K562 (cell line): ENCODE data around the gene ARHGAP9. TPM values are rescaled to one million over a fixed set of nuclear protein-coding genes. Genes with fewer than 3 reads are reported as not detected.
A peak's percentile ranks its signal among the peaks of the same experiment; 100 is the strongest.

Experiments
- CXXC5 ChIP-seq: fragments of 250-450 bp; sonication (Bioruptor Pico); IDR thresholded peaks from 2 replicates; pipeline ENCODE4 v1.8.0; 2022; ENCODE audit warnings: inconsistent platforms, mild to moderate bottlenecking, moderate library complexity
- ETV5 ChIP-seq: sonication (generic); formaldehyde crosslinking; IDR thresholded peaks from 2 replicates; pipeline ENCODE4 v1.4.0; 2020; ENCODE audit warnings: low read depth, mild to moderate bottlenecking, missing genetic modification reagents
- JUNB ChIP-seq: fragments of 450-650 bp; formaldehyde crosslinking; conservative IDR thresholded peaks from 2 replicates; pipeline ENCODE4 v1.4.0; 2020; ENCODE audit warnings: mild to moderate bottlenecking
- MTA3 ChIP-seq: fragments of 450-650 bp; formaldehyde crosslinking; IDR thresholded peaks from 2 replicates; pipeline ENCODE4 v1.6.1; 2017; ENCODE audit warnings: mild to moderate bottlenecking, borderline replicate concordance
- NBN ChIP-seq: fragments of 450-650 bp; IDR thresholded peaks from 2 replicates; pipeline ENCODE4 v1.6.1; 2016; ENCODE audit warnings: low read depth, mild to moderate bottlenecking
- NR2C1 ChIP-seq, 2 experiments: fragments of 450-650 bp; IDR thresholded peaks; 2 replicates each; pipeline ENCODE4 v1.6.1; 2017; ENCODE audit warnings: mild to moderate bottlenecking in 2 of 2, antibody characterized with exemption in 1 of 2, inconsistent platforms in 1 of 2, missing compliant biosample characterization in 1 of 2, missing genetic modification characterization in 1 of 2
- POLR2G ChIP-seq: fragments of 200-400 bp; formaldehyde crosslinking; IDR thresholded peaks from 2 replicates; pipeline ENCODE4 v1.6.1; 2017; ENCODE audit warnings: low read depth, mild to moderate bottlenecking, antibody characterized with exemption, low read length, moderate library complexity
- ZNF717 ChIP-seq: fragments of 250-450 bp; sonication (Bioruptor Pico); IDR thresholded peaks from 2 replicates; pipeline ENCODE4 v1.5.0; 2021
- polyA plus RNA-seq, 8 experiments: library from polyadenylated mRNA; depleted of rRNA in 4 of 8; stranded (reverse) in 5 of 8; unstranded in 3 of 8; fragments of >200 nt; fragmentation: Nextera tagmentation in 2 of 8; fragmentation: Illumina TruSeq in 1 of 8; extraction: Ambion mirVana in 2 of 8; extraction: Trizol in 1 of 8; gene quantifications; 2 replicates each; pipeline versions ENCODE4 v1.2.1 to v1.2.3, GENCODE V29; 2011 to 2014; ENCODE audit warnings: inconsistent platforms in 1 of 8, missing spikeins in 1 of 8
- total RNA-seq, 7 experiments: library from RNA; depleted of rRNA in 6 of 7; stranded (reverse); fragments of >200 nt in 6 of 7; fragmentation: Illumina TruSeq in 2 of 7; extraction: Trizol in 2 of 7; gene quantifications; 2 replicates each; pipeline versions ENCODE4 v1.2.1 to v1.2.3, GENCODE V29; 2011 to 2021; ENCODE audit warnings: low replicate concordance in 1 of 7
- TF ChIP-seq, protein P1 (sequence below), 2 experiments: fragments of 450-650 bp; formaldehyde crosslinking in 1 of 2; IDR thresholded peaks; 2 replicates each; pipeline versions ENCODE4 v1.4.0 to v1.6.1; 2014 to 2020; ENCODE audit warnings: mild to moderate bottlenecking in 2 of 2, borderline replicate concordance in 1 of 2, low read depth in 1 of 2
- TF ChIP-seq, protein P2 (sequence below): sonication (generic); formaldehyde crosslinking; IDR thresholded peaks from 2 replicates; pipeline ENCODE4 v1.8.0; 2023; ENCODE audit warnings: mild to moderate bottlenecking, missing genetic modification reagents
- TF ChIP-seq, protein P3 (sequence below): IDR thresholded peaks from 2 replicates; pipeline ENCODE4 v1.6.1; 2011; ENCODE audit not compliant: insufficient read length; ENCODE audit errors: extremely low read depth

The ARHGAP9 gene
- total and polyA plus RNA-seq, 9 of the 15 experiments (the other 6 are each of a cell fraction or from before 2014, with no cell fraction given): 1.5 to 10.2 (median 5.1) TPM

DNA sequence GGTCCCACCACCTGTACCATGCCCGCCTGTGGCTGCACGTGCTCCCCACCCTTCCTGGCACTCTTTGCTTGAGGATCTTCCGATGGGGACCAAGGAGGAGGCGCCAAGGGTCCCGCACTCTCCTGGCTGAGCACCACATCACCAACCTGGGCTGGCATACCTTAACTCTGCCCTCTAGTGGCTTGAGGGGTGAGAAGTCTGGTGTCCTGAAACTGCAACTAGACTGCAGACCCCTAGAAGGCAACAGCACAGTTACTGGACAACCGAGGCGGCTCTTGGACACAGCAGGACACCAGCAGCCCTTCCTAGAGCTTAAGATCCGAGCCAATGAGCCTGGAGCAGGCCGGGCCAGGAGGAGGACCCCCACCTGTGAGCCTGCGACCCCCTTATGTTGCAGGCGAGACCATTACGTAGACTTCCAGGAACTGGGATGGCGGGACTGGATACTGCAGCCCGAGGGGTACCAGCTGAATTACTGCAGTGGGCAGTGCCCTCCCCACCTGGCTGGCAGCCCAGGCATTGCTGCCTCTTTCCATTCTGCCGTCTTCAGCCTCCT lies 23.4 kb downstream of the ARHGAP9 start (continued):
- TF ChIP-seq, protein P1, sequence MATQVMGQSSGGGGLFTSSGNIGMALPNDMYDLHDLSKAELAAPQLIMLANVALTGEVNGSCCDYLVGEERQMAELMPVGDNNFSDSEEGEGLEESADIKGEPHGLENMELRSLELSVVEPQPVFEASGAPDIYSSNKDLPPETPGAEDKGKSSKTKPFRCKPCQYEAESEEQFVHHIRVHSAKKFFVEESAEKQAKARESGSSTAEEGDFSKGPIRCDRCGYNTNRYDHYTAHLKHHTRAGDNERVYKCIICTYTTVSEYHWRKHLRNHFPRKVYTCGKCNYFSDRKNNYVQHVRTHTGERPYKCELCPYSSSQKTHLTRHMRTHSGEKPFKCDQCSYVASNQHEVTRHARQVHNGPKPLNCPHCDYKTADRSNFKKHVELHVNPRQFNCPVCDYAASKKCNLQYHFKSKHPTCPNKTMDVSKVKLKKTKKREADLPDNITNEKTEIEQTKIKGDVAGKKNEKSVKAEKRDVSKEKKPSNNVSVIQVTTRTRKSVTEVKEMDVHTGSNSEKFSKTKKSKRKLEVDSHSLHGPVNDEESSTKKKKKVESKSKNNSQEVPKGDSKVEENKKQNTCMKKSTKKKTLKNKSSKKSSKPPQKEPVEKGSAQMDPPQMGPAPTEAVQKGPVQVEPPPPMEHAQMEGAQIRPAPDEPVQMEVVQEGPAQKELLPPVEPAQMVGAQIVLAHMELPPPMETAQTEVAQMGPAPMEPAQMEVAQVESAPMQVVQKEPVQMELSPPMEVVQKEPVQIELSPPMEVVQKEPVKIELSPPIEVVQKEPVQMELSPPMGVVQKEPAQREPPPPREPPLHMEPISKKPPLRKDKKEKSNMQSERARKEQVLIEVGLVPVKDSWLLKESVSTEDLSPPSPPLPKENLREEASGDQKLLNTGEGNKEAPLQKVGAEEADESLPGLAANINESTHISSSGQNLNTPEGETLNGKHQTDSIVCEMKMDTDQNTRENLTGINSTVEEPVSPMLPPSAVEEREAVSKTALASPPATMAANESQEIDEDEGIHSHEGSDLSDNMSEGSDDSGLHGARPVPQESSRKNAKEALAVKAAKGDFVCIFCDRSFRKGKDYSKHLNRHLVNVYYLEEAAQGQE (IDR thresholded peaks at IDR 0.05; ENCODE audit: borderline replicate concordance): peak; percentile 22; the same call in 1 of the 2 replicates
- TF ChIP-seq, protein P1 (CRISPR knock-in tag; IDR thresholded peaks at IDR 0.05; ENCODE audit: low read depth): 0 out of 2 replicates have a peak, but pooled peaks have one; percentile 39
- TF ChIP-seq CXXC5 (CRISPR knock-in tag) (peak; percentile 56), JUNB (no peak), ETV5 (no peak), NBN (no peak), NR2C1 (IDR thresholded peaks at IDR 0.05) (no peak), NR2C1 (tag; IDR thresholded peaks at IDR 0.05) (0 out of 2 replicates have a peak, but pooled peaks have one; percentile 35), MTA3 (peak; percentile 59), POLR2G (peak; percentile 71), ZNF717 (CRISPR knock-in tag) (no peak)
- TF ChIP-seq, protein P2, sequence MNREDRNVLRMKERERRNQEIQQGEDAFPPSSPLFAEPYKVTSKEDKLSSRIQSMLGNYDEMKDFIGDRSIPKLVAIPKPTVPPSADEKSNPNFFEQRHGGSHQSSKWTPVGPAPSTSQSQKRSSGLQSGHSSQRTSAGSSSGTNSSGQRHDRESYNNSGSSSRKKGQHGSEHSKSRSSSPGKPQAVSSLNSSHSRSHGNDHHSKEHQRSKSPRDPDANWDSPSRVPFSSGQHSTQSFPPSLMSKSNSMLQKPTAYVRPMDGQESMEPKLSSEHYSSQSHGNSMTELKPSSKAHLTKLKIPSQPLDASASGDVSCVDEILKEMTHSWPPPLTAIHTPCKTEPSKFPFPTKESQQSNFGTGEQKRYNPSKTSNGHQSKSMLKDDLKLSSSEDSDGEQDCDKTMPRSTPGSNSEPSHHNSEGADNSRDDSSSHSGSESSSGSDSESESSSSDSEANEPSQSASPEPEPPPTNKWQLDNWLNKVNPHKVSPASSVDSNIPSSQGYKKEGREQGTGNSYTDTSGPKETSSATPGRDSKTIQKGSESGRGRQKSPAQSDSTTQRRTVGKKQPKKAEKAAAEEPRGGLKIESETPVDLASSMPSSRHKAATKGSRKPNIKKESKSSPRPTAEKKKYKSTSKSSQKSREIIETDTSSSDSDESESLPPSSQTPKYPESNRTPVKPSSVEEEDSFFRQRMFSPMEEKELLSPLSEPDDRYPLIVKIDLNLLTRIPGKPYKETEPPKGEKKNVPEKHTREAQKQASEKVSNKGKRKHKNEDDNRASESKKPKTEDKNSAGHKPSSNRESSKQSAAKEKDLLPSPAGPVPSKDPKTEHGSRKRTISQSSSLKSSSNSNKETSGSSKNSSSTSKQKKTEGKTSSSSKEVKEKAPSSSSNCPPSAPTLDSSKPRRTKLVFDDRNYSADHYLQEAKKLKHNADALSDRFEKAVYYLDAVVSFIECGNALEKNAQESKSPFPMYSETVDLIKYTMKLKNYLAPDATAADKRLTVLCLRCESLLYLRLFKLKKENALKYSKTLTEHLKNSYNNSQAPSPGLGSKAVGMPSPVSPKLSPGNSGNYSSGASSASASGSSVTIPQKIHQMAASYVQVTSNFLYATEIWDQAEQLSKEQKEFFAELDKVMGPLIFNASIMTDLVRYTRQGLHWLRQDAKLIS (CRISPR knock-in tag): peak; percentile 74; the same call in 1 of the 2 replicates
- TF ChIP-seq, protein P3, sequence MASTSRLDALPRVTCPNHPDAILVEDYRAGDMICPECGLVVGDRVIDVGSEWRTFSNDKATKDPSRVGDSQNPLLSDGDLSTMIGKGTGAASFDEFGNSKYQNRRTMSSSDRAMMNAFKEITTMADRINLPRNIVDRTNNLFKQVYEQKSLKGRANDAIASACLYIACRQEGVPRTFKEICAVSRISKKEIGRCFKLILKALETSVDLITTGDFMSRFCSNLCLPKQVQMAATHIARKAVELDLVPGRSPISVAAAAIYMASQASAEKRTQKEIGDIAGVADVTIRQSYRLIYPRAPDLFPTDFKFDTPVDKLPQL: no peak
